ENCODE data around the gene TSC22D1. TPM values are rescaled to one million over a fixed set of nuclear protein-coding genes. Genes with fewer than 3 reads are reported as not detected.
A peak's percentile ranks its signal among the peaks of the same experiment; 100 is the strongest.

The TSC22D1 gene
- total RNA-seq, 2 experiments from 2014 or later, result 8.0 to 17.9 TPM

- Mint-ChIP-seq H3K27ac (peak overlapping the region; percentile 44), H3K4me3 (peak overlapping the region; percentile 73), H3K9me3 (ENCODE audit: low read depth) (no peaks in the 10 kb centered on the region), H3K4me1 (peaks cover 15% of the 10 kb centered on the region), H3K27me3 (peaks cover 36% of the 10 kb centered on the region), H3K36me3 (no peaks in the 10 kb centered on the region)
- DNase-seq, result peak; percentile 93
- peak; percentile 90 for ATAC-seq
- CTCF ChIA-PET, result interaction anchor here (0.9 to 4.8 kb wide), 7 partner anchors 26 to 555 kb away, joined by 3 to 25 read pairs (median 3); partner anchors contain the start of genes CCDC122 and LACC1
Observed at GRCh38 chr13:44435142-44435918, 140.8 kb downstream of the TSC22D1 start.

- CTCF ChIA-PET, result interaction anchor here (0.7 to 1.2 kb wide), 5 partner anchors 49 to 533 kb away, joined by 3 to 4 read pairs (median 3); no protein-coding TSS in a partner anchor
- Mint-ChIP-seq H3K27me3 (peaks cover 34% of the 10 kb centered on the region), H3K36me3 (no peaks in the 10 kb centered on the region), H3K4me3 (peak overlapping the region; percentile 73), H3K4me1 (peaks cover 15% of the 10 kb centered on the region), H3K9me3 (ENCODE audit: low read depth) (no peaks in the 10 kb centered on the region), H3K27ac (no peak overlapping the region)
- ATAC-seq, result no peak
- no peak for DNase-seq
Observed at GRCh38 chr13:44434766-44435141, 141.4 kb downstream of the TSC22D1 start.

- ATAC-seq (no peak), DNase-seq (no peak)
- Mint-ChIP-seq H3K4me1 (peaks cover 15% of the 10 kb centered on the region), H3K4me3 (no peak overlapping the region), H3K27ac (no peak overlapping the region), H3K36me3 (no peaks in the 10 kb centered on the region), H3K9me3 (ENCODE audit: low read depth) (no peaks in the 10 kb centered on the region), H3K27me3 (peaks cover 33% of the 10 kb centered on the region)
- CTCF ChIA-PET, result interaction anchor here (0.7 to 1.5 kb wide), 5 partner anchors 155 to 532 kb away, joined by 3 to 4 read pairs (median 3); no protein-coding TSS in a partner anchor
Observed at GRCh38 chr13:44433863-44434765, 142.0 kb downstream of the TSC22D1 start.

GRCh38 chr13:44432650-44433049, 143.5 kb downstream of the TSC22D1 start:
- CTCF ChIA-PET, result interaction anchor here (0.9 kb wide), 1 partner anchor 528 kb away, joined by 3 read pairs; no protein-coding TSS in a partner anchor
- Mint-ChIP-seq H3K36me3 (no peaks in the 10 kb centered on the region), H3K9me3 (ENCODE audit: low read depth) (no peaks in the 10 kb centered on the region), H3K4me1 (peaks cover 15% of the 10 kb centered on the region), H3K27ac (no peak overlapping the region), H3K27me3 (peaks cover 27% of the 10 kb centered on the region), H3K4me3 (no peak overlapping the region)
- ATAC-seq, result no peak
- no peak for DNase-seq

GRCh38 chr13:44431150-44431549, 145.0 kb downstream of the TSC22D1 start:
- ATAC-seq (no peak), DNase-seq (no peak)
- Mint-ChIP-seq H3K9me3 (ENCODE audit: low read depth) (no peaks in the 10 kb centered on the region), H3K27ac (no peak overlapping the region), H3K4me1 (peaks cover 9% of the 10 kb centered on the region), H3K27me3 (peaks cover 22% of the 10 kb centered on the region), H3K36me3 (no peaks in the 10 kb centered on the region), H3K4me3 (no peak overlapping the region)
- CTCF ChIA-PET, result no interaction called here

- H3K27ac Mint-ChIP-seq, result no peak overlapping the region
- ATAC-seq (no peak), DNase-seq (no peak)
- no peaks in the 10 kb centered on the region for H3K9me3 Mint-ChIP-seq (ENCODE audit: low read depth)
- CTCF ChIA-PET, result no interaction called here
- no peaks in the 10 kb centered on the region for H3K36me3 Mint-ChIP-seq
- peaks cover 23% of the 10 kb centered on the region for H3K27me3 Mint-ChIP-seq
- no peak overlapping the region for H3K4me3 Mint-ChIP-seq
- H3K4me1 Mint-ChIP-seq, result no peaks in the 10 kb centered on the region
Observed at GRCh38 chr13:44429311-44429710, 146.8 kb downstream of the TSC22D1 start.

- peaks cover 5% of the 10 kb centered on the region for H3K4me1 Mint-ChIP-seq
- no peaks in the 10 kb centered on the region for H3K36me3 Mint-ChIP-seq
- no peak overlapping the region for H3K4me3 Mint-ChIP-seq
- DNase-seq, result no peak
- ATAC-seq, result no peak
- CTCF ChIA-PET, result interaction anchor here (2.2 kb wide), 1 partner anchor 12 kb away, joined by 6 read pairs; no protein-coding TSS in a partner anchor
- no peak overlapping the region for H3K27ac Mint-ChIP-seq
- peaks cover 33% of the 10 kb centered on the region for H3K27me3 Mint-ChIP-seq
- H3K9me3 Mint-ChIP-seq (ENCODE audit: low read depth), result no peaks in the 10 kb centered on the region
Observed at GRCh38 chr13:44426461-44426860, 149.7 kb downstream of the TSC22D1 start.

GRCh38 chr13:44425815-44426078, 150.4 kb downstream of the TSC22D1 start:
- H3K9me3 Mint-ChIP-seq (ENCODE audit: low read depth), result no peaks in the 10 kb centered on the region
- H3K27me3 Mint-ChIP-seq, result peaks cover 34% of the 10 kb centered on the region
- DNase-seq, result no peak
- peaks cover 5% of the 10 kb centered on the region for H3K4me1 Mint-ChIP-seq
- H3K4me3 Mint-ChIP-seq, result no peak overlapping the region
- CTCF ChIA-PET, result interaction anchor here (2.2 kb wide), 1 partner anchor 13 kb away, joined by 6 read pairs; no protein-coding TSS in a partner anchor
- H3K27ac Mint-ChIP-seq, result no peak overlapping the region
- no peak for ATAC-seq
- H3K36me3 Mint-ChIP-seq, result no peaks in the 10 kb centered on the region

GRCh38 chr13:44425041-44425814, 150.9 kb downstream of the TSC22D1 start:
- H3K27me3 Mint-ChIP-seq, result peaks cover 34% of the 10 kb centered on the region
- no peak overlapping the region for H3K27ac Mint-ChIP-seq
- no peaks in the 10 kb centered on the region for H3K9me3 Mint-ChIP-seq (ENCODE audit: low read depth)
- no peak overlapping the region for H3K4me3 Mint-ChIP-seq
- CTCF ChIA-PET, result interaction anchor here (2.2 kb wide), 1 partner anchor 13 kb away, joined by 6 read pairs; no protein-coding TSS in a partner anchor
- ATAC-seq, result no peak
- no peak for DNase-seq
- no peaks in the 10 kb centered on the region for H3K36me3 Mint-ChIP-seq
- peaks cover 5% of the 10 kb centered on the region for H3K4me1 Mint-ChIP-seq

- ATAC-seq, result no peak
- CTCF ChIA-PET, result interaction anchor here (1.0 kb wide), 1 partner anchor 524 kb away, joined by 3 read pairs; no protein-coding TSS in a partner anchor
Observed at GRCh38 chr13:44423824-44424223, 152.3 kb downstream of the TSC22D1 start.

GRCh38 chr13:44422755-44423643, 153.1 kb downstream of the TSC22D1 start:
- Mint-ChIP-seq H3K4me1 (peaks cover 5% of the 10 kb centered on the region), H3K27ac (no peak overlapping the region), H3K27me3 (peaks cover 34% of the 10 kb centered on the region), H3K4me3 (no peak overlapping the region), H3K36me3 (no peaks in the 10 kb centered on the region), H3K9me3 (ENCODE audit: low read depth) (no peaks in the 10 kb centered on the region)
- CTCF ChIA-PET, result interaction anchor here (1.0 kb wide), 1 partner anchor 523 kb away, joined by 3 read pairs; no protein-coding TSS in a partner anchor
- DNase-seq (no peak), ATAC-seq (peak; percentile 30)

More at GRCh38 chr13:44423824-44424223, 152.3 kb downstream of the TSC22D1 start:
- Mint-ChIP-seq H3K4me1 (peaks cover 5% of the 10 kb centered on the region), H3K27ac (no peak overlapping the region), H3K36me3 (no peaks in the 10 kb centered on the region), H3K9me3 (ENCODE audit: low read depth) (no peaks in the 10 kb centered on the region), H3K4me3 (no peak overlapping the region), H3K27me3 (peaks cover 34% of the 10 kb centered on the region)
- DNase-seq, result no peak

GRCh38 chr13:44421853-44422525, 154.1 kb downstream of the TSC22D1 start:
- no peak for ATAC-seq
- H3K36me3 Mint-ChIP-seq, result no peaks in the 10 kb centered on the region
- no peaks in the 10 kb centered on the region for H3K9me3 Mint-ChIP-seq (ENCODE audit: low read depth)
- H3K27me3 Mint-ChIP-seq, result peaks cover 39% of the 10 kb centered on the region
- no peak overlapping the region for H3K4me3 Mint-ChIP-seq
- CTCF ChIA-PET, result no interaction called here
- H3K27ac Mint-ChIP-seq, result no peak overlapping the region
- no peak for DNase-seq
- peaks cover 5% of the 10 kb centered on the region for H3K4me1 Mint-ChIP-seq

Measured in activated CD8-positive, alpha-beta memory T cell treated with anti-CD3 and anti-CD28 coated beads, Interleukin-2, amount 10 ng/mL, durations not matched to agents 7 days and 5 days (primary cell).